ENCODE results near the gene SPEM1.

GRCh38 chr17:7408252-7408727 is 11.8 kb upstream of the SPEM1 start:
- TF ChIP-seq CTCF (IDR thresholded peaks at IDR 0.05) (no peak), POLR2AphosphoS5 (IDR thresholded peaks at IDR 0.05) (no peak)

Measured in stomach (tissue), 4 donors.